Trophoblast cell (in vitro differentiated cells and primary cell): Measurements from ENCODE around the gene CADM2.
A peak's percentile ranks its signal among the peaks of the same experiment; 100 is the strongest.

Experiments used
- DNase-seq, 2 donors: peaks; one replicate each; pipeline ENCODE4 v3.0.0-alpha.2; 2016
- H2AFZ ChIP-seq: 2 replicates; pipeline ENCODE4 v1.6.1; 2013; ENCODE audit warnings: low read length, moderate library complexity, mild to moderate bottlenecking; ENCODE audit not compliant: insufficient read depth, poor library complexity
- H2AK5ac ChIP-seq: 2 replicates; pipeline ENCODE4 v1.6.1; 2013; ENCODE audit warnings: mild to moderate bottlenecking, low read length
- H2BK120ac ChIP-seq: 2 replicates; pipeline ENCODE4 v1.6.1; 2013; ENCODE audit warnings: low read length, mild to moderate bottlenecking, moderate library complexity; ENCODE audit not compliant: insufficient read depth, poor library complexity
- H2BK12ac ChIP-seq: 2 replicates; pipeline ENCODE4 v1.6.1; 2013; ENCODE audit warnings: mild to moderate bottlenecking, low read length, moderate library complexity
- H2BK5ac ChIP-seq: 2 replicates; pipeline ENCODE4 v1.6.1; 2013; ENCODE audit warnings: low read length, low read depth, moderate library complexity, mild to moderate bottlenecking; ENCODE audit not compliant: poor library complexity
- H3K14ac ChIP-seq: 2 replicates; pipeline ENCODE4 v1.6.1; 2013; ENCODE audit warnings: mild to moderate bottlenecking, low read length
- H3K18ac ChIP-seq: 2 replicates; pipeline ENCODE4 v1.6.1; 2013; ENCODE audit warnings: mild to moderate bottlenecking, low read length
- H3K23ac ChIP-seq: 2 replicates; pipeline ENCODE4 v1.6.1; 2013; ENCODE audit warnings: low read length
- H3K27ac ChIP-seq: 2 replicates; pipeline ENCODE4 v1.5.1; 2013; ENCODE audit warnings: low read depth, mild to moderate bottlenecking, inconsistent platforms, low read length, moderate library complexity
- H3K27me3 ChIP-seq: 2 replicates; pipeline ENCODE4 v1.6.1; 2013; ENCODE audit warnings: inconsistent platforms, mild to moderate bottlenecking, low read length, moderate library complexity; ENCODE audit not compliant: insufficient read depth
- H3K36me3 ChIP-seq, 2 experiments: 1 replicate in 1 of 2; 2 replicates in 1 of 2; pipeline ENCODE4 v1.6.1; 2013; ENCODE audit warnings: low read length in 2 of 2, mild to moderate bottlenecking in 2 of 2, moderate library complexity in 1 of 2; ENCODE audit not compliant: insufficient read depth in 2 of 2, control insufficient read depth in 1 of 2
- H3K4ac ChIP-seq: 2 replicates; pipeline ENCODE4 v1.6.1; 2013; ENCODE audit warnings: low read depth, mild to moderate bottlenecking, low read length, moderate library complexity
- H3K4me1 ChIP-seq, 2 experiments: 1 replicate in 1 of 2; 2 replicates in 1 of 2; pipeline ENCODE4 v1.6.1; 2013; ENCODE audit warnings: low read length in 2 of 2, mild to moderate bottlenecking in 2 of 2, moderate library complexity in 1 of 2; ENCODE audit not compliant: insufficient read depth in 2 of 2, control insufficient read depth in 1 of 2
- H3K4me2 ChIP-seq: 2 replicates; pipeline ENCODE4 v1.6.1; 2013; ENCODE audit warnings: inconsistent platforms, mild to moderate bottlenecking, low read length, moderate library complexity
- H3K4me3 ChIP-seq: 2 replicates; pipeline ENCODE4 v1.5.1; 2013; ENCODE audit warnings: mild to moderate bottlenecking, low read depth, low read length, inconsistent platforms
- H3K79me1 ChIP-seq: one replicate; pipeline ENCODE4 v1.6.1; 2013; ENCODE audit warnings: low read length
- H3K79me2 ChIP-seq: 2 replicates; pipeline ENCODE4 v1.6.1; 2013; ENCODE audit warnings: low read length, mild to moderate bottlenecking; ENCODE audit not compliant: control insufficient read depth, insufficient read depth, poor library complexity
- H3K9ac ChIP-seq: 2 replicates; pipeline ENCODE4 v1.6.1; 2013; ENCODE audit warnings: mild to moderate bottlenecking, low read length
- H3K9me3 ChIP-seq: 2 replicates; pipeline ENCODE4 v1.6.1; 2013; ENCODE audit warnings: low read depth, mild to moderate bottlenecking, control low read depth, inconsistent platforms, low read length; ENCODE audit not compliant: insufficient read depth
- H4K12ac ChIP-seq: 2 replicates; pipeline ENCODE4 v1.6.1; 2013; ENCODE audit warnings: low read depth, mild to moderate bottlenecking, low read length, moderate library complexity
- H4K8ac ChIP-seq: 2 replicates; pipeline ENCODE4 v1.6.1; 2013; ENCODE audit warnings: low read depth, mild to moderate bottlenecking, low read length, moderate library complexity
- H4K91ac ChIP-seq: one replicate; pipeline ENCODE4 v1.6.1; 2013; ENCODE audit warnings: low read depth, mild to moderate bottlenecking, low read length, moderate library complexity
- WGBS: extraction: QIAGEN DNeasy Blood & Tissue Kit; methylation state at CpG from one replicate; pipeline ENCODE4 v1.1.7; 2013; ENCODE audit warnings: missing lambda C conversion rate; ENCODE audit not compliant: insufficient read length, insufficient coverage; ENCODE audit errors: extremely low coverage; 5-methylcytosine and 5-hydroxymethylcytosine counted together

CADM2 gene

GRCh38 chr3:85077018-85077417 is 118.2 kb downstream of the CADM2 start:
- H3K23ac ChIP-seq = no peak overlapping the region
- H2BK120ac ChIP-seq = no peak overlapping the region
- H3K9ac ChIP-seq = no peak overlapping the region
- H4K91ac ChIP-seq = no peak overlapping the region
- H3K4me1 ChIP-seq = no peaks in the 10 kb centered on the region
- H2AFZ ChIP-seq = no peak overlapping the region
- DNase-seq = no peak
- no peak overlapping the region for H3K4me2 ChIP-seq
- no peak overlapping the region for H3K4me3 ChIP-seq
- H4K12ac ChIP-seq = no peak overlapping the region
- H3K4ac ChIP-seq = no peak overlapping the region
- no peak overlapping the region for H2AK5ac ChIP-seq
- H2BK12ac ChIP-seq = no peak overlapping the region
- H3K36me3 ChIP-seq = no peaks in the 10 kb centered on the region
- no peaks in the 10 kb centered on the region for H3K79me1 ChIP-seq
- WGBS = no CpG with 5 or more reads among the region's 1 CpG
- H2BK5ac ChIP-seq = no peak overlapping the region
- H4K8ac ChIP-seq = no peak overlapping the region
- H3K79me2 ChIP-seq = no peaks in the 10 kb centered on the region
- H3K27me3 ChIP-seq = no peaks in the 10 kb centered on the region
- H3K9me3 ChIP-seq = no peaks in the 10 kb centered on the region
- no peak overlapping the region for H3K27ac ChIP-seq
- no peak overlapping the region for H3K14ac ChIP-seq
- H3K18ac ChIP-seq = no peak overlapping the region

GRCh38 chr3:85081191-85081906 is 122.6 kb downstream of the CADM2 start:
- Histone ChIP-seq H2BK120ac (no peak overlapping the region), H3K9ac (no peak overlapping the region), H3K79me1 (no peaks in the 10 kb centered on the region), H3K18ac (no peak overlapping the region), H4K12ac (peak overlapping the region; percentile 26), H3K4me1 (no peaks in the 10 kb centered on the region), H3K14ac (no peak overlapping the region), H3K4me3 (no peak overlapping the region), H2AFZ (no peak overlapping the region), H4K91ac (no peak overlapping the region), H3K27ac (no peak overlapping the region), H3K27me3 (no peaks in the 10 kb centered on the region), H4K8ac (no peak overlapping the region), H2BK5ac (no peak overlapping the region), H3K4ac (no peak overlapping the region), H2BK12ac (no peak overlapping the region), H2AK5ac (no peak overlapping the region), H3K23ac (no peak overlapping the region), H3K36me3 (no peaks in the 10 kb centered on the region), H3K9me3 (no peaks in the 10 kb centered on the region), H3K79me2 (no peaks in the 10 kb centered on the region), H3K4me2 (no peak overlapping the region)
- DNase-seq = peak; percentile 41 to 79
- no CpG with 5 or more reads among the region's 8 CpGs for WGBS

GRCh38 chr3:85090495-85090894 is 131.7 kb downstream of the CADM2 start:
- Histone ChIP-seq H3K23ac (no peak overlapping the region), H3K27me3 (no peaks in the 10 kb centered on the region), H3K4me3 (no peak overlapping the region), H3K36me3 (no peaks in the 10 kb centered on the region), H3K79me2 (no peaks in the 10 kb centered on the region), H3K4me1 (no peaks in the 10 kb centered on the region), H3K79me1 (no peaks in the 10 kb centered on the region), H3K4me2 (no peak overlapping the region), H2AFZ (no peak overlapping the region), H4K12ac (no peak overlapping the region), H3K9ac (no peak overlapping the region), H3K9me3 (no peaks in the 10 kb centered on the region), H2BK5ac (no peak overlapping the region), H3K4ac (no peak overlapping the region), H3K18ac (no peak overlapping the region), H2BK120ac (no peak overlapping the region), H3K14ac (no peak overlapping the region), H2BK12ac (no peak overlapping the region), H4K8ac (no peak overlapping the region), H3K27ac (no peak overlapping the region), H4K91ac (no peak overlapping the region), H2AK5ac (no peak overlapping the region)
- no peak for DNase-seq
- no CpG with 5 or more reads among the region's 6 CpGs for WGBS

GRCh38 chr3:85100316-85100715 is 141.5 kb downstream of the CADM2 start:
- Histone ChIP-seq H3K23ac (no peak overlapping the region), H3K14ac (no peak overlapping the region), H2AK5ac (no peak overlapping the region), H2BK12ac (no peak overlapping the region), H3K4me2 (no peak overlapping the region), H3K36me3 (no peaks in the 10 kb centered on the region), H4K8ac (no peak overlapping the region), H3K79me1 (no peaks in the 10 kb centered on the region), H4K12ac (no peak overlapping the region), H3K79me2 (no peaks in the 10 kb centered on the region), H3K4me3 (no peak overlapping the region), H3K18ac (no peak overlapping the region), H3K4me1 (no peaks in the 10 kb centered on the region), H3K27ac (no peak overlapping the region), H3K9me3 (no peaks in the 10 kb centered on the region), H2BK120ac (no peak overlapping the region), H4K91ac (no peak overlapping the region), H3K4ac (no peak overlapping the region), H2AFZ (no peak overlapping the region), H3K27me3 (no peaks in the 10 kb centered on the region), H2BK5ac (no peak overlapping the region), H3K9ac (no peak overlapping the region)
- WGBS = no CpG with 5 or more reads among the region's 2 CpGs
- no peak for DNase-seq
